ENCODE measurements around the gene KCTD4.

DNA sequence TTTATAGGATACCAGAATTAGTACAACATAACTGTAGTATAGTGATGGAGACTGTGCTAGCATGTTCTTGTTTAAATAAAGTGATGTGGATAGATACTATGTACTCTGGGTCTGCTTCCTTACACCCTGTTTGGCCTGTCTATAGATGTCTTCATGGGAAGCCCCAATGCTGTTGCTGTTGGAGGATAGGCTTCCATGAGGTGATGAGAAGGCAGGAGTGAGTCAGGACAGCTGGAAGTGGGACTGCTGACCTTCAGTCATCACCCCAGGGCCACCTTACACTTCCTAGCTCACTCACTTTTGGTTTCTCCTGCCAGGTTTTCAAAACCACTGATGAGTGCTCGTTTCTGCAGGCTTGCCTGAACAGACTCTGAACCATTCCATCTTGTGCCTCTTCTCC is 4.2 kb downstream of the KCTD4 start:
- TF ChIP-seq, protein P1, sequence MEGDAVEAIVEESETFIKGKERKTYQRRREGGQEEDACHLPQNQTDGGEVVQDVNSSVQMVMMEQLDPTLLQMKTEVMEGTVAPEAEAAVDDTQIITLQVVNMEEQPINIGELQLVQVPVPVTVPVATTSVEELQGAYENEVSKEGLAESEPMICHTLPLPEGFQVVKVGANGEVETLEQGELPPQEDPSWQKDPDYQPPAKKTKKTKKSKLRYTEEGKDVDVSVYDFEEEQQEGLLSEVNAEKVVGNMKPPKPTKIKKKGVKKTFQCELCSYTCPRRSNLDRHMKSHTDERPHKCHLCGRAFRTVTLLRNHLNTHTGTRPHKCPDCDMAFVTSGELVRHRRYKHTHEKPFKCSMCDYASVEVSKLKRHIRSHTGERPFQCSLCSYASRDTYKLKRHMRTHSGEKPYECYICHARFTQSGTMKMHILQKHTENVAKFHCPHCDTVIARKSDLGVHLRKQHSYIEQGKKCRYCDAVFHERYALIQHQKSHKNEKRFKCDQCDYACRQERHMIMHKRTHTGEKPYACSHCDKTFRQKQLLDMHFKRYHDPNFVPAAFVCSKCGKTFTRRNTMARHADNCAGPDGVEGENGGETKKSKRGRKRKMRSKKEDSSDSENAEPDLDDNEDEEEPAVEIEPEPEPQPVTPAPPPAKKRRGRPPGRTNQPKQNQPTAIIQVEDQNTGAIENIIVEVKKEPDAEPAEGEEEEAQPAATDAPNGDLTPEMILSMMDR (IDR thresholded peaks at IDR 0.05), result no peak
- TF ChIP-seq POLR2A (IDR thresholded peaks at IDR 0.05) (no peak), POLR2AphosphoS5 (IDR thresholded peaks at IDR 0.05) (no peak), EP300 (IDR thresholded peaks at IDR 0.05) (no peak)

All from gastroesophageal sphincter (tissue), 3 donors.